ENCODE results near the gene C1QTNF6. TPM values are rescaled to one million over a fixed set of nuclear protein-coding genes. Genes with fewer than 3 reads are reported as not detected.

The C1QTNF6 gene
- total RNA-seq, 1 donor = 11.9 TPM

DNA sequence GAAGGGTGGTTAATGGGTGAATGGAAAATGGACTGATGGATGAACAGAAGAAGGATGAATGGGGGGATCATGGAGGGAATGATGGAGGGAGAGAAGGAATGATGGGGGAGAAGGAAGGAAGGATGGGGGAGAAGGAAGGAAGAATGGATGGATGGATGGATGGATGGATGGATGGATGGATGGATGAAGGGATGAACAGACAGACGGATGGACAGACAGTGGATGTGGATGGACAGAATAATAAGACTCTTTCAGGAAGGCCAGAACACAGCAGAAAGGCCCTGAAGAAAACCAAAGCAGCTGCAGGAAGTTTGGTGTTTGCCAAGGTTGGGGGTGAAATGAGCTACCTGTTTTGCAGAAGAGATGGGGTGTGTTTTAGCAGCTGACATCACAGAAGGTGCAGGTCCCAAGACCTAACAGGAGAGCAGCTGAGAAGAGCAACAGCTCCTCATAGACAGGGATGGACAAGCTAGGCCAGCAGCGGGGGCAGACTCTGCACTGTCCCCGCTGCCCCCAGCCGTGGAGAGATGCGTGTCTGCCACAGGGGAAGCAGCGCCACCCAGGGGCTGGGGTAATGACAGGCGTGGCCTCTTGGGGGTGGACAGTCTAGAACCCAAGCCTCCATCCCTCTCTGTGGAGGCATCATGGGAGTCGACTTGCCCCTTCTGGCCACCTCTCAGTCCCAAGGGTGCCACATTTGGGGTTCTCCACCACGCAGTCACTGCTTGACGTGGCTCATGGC is 17.9 kb downstream of the C1QTNF6 start:
- Histone ChIP-seq H3K27ac (ENCODE audit: low read depth, low read length) (no peak overlapping the region), H3K9me3 (ENCODE audit: low read depth, low read length) (no peaks in the 10 kb centered on the region), H3K4me1 (ENCODE audit: insufficient read depth, low read length) (no peaks in the 10 kb centered on the region), H4K20me1 (ENCODE audit: insufficient read depth, low read length) (no peaks in the 10 kb centered on the region), H2AFZ (ENCODE audit: low read length) (peak overlapping the region; percentile 70), H3K4me2 (ENCODE audit: insufficient read depth, low read length) (peak overlapping the region; percentile 20), H3K27me3 (ENCODE audit: insufficient read depth, low read length) (peaks cover 26% of the 10 kb centered on the region), H3K4me3 (ENCODE audit: insufficient read depth, low read length) (no peak overlapping the region), H3K79me2 (ENCODE audit: insufficient read depth, low read length) (no peaks in the 10 kb centered on the region), H3K36me3 (ENCODE audit: insufficient read depth, low read length) (no peaks in the 10 kb centered on the region)
- no peak for DNase-seq (ENCODE audit: insufficient read length, low spot score, missing footprints)
- TF ChIP-seq, protein P1, sequence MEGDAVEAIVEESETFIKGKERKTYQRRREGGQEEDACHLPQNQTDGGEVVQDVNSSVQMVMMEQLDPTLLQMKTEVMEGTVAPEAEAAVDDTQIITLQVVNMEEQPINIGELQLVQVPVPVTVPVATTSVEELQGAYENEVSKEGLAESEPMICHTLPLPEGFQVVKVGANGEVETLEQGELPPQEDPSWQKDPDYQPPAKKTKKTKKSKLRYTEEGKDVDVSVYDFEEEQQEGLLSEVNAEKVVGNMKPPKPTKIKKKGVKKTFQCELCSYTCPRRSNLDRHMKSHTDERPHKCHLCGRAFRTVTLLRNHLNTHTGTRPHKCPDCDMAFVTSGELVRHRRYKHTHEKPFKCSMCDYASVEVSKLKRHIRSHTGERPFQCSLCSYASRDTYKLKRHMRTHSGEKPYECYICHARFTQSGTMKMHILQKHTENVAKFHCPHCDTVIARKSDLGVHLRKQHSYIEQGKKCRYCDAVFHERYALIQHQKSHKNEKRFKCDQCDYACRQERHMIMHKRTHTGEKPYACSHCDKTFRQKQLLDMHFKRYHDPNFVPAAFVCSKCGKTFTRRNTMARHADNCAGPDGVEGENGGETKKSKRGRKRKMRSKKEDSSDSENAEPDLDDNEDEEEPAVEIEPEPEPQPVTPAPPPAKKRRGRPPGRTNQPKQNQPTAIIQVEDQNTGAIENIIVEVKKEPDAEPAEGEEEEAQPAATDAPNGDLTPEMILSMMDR (IDR thresholded peaks at IDR 0.05; ENCODE audit: extremely low read depth, low read depth, low read length) = no peak

DNA sequence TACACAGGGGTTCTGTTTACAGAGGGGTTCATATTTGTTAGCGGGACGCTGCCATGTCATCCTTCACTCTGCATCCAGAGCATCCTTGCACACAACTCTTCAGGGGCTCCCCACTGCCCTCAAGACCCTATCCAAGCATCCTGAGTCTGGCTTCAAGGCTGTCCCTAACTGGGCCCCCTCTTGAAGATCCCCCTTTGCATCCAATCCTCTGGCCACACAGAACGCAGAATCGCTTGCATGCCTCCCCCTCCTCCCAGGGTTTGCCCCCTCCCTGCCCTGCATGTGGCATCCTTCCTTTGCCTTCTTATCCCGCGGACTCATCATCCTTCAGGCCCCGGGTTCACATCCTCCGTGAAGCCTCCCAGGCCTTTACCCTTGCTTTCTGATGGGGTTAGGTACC is 18.6 kb downstream of the C1QTNF6 start:
- H3K4me1 ChIP-seq (ENCODE audit: insufficient read depth, low read length) = no peaks in the 10 kb centered on the region
- H3K36me3 ChIP-seq (ENCODE audit: insufficient read depth, low read length) = no peaks in the 10 kb centered on the region
- TF ChIP-seq, protein P1 (IDR thresholded peaks at IDR 0.05; ENCODE audit: extremely low read depth, low read depth, low read length) = no peak
- H4K20me1 ChIP-seq (ENCODE audit: insufficient read depth, low read length) = no peaks in the 10 kb centered on the region
- no peak overlapping the region for H3K27ac ChIP-seq (ENCODE audit: low read depth, low read length)
- no peaks in the 10 kb centered on the region for H3K79me2 ChIP-seq (ENCODE audit: insufficient read depth, low read length)
- no peak overlapping the region for H2AFZ ChIP-seq (ENCODE audit: low read length)
- H3K4me2 ChIP-seq (ENCODE audit: insufficient read depth, low read length) = no peak overlapping the region
- no peak overlapping the region for H3K4me3 ChIP-seq (ENCODE audit: insufficient read depth, low read length)
- H3K9me3 ChIP-seq (ENCODE audit: low read depth, low read length) = no peaks in the 10 kb centered on the region
- DNase-seq (ENCODE audit: insufficient read length, low spot score, missing footprints) = no peak
- H3K27me3 ChIP-seq (ENCODE audit: insufficient read depth, low read length) = peaks cover 25% of the 10 kb centered on the region

DNA sequence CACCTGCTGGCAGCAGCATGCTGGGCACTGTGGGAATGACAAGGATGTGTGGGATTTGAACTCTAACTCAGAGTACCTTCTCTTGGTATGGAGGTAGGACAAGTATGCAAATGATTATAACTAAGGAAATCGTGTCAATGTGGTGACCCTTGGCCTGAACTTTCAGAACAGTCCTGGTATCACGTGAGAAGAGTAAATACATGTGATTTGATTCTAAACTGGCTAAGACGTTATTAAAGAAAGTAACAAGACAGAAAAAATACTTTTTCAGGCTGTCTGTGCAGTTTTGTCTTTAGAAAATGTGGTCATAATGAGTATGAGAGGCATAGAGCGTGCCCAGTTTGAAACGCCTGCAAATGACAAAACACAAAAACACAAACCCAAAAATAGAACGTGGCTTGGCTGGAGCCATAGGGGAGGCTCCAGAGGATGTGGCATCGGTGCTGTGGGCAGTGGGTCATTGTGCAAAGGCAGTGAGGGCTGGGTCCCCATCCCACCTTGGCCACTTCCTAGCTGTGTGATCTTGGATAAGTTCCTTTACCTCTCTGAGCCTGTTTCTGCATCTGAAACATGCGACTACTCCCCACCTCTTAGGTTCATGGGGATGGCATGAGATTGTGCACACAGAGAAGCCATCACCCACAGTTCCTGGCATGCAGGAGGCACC is 19.9 kb downstream of the C1QTNF6 start:
- TF ChIP-seq, protein P1 (IDR thresholded peaks at IDR 0.05; ENCODE audit: extremely low read depth, low read depth, low read length) = no peak

More for the DNA sequence above, 19.9 kb downstream of the C1QTNF6 start:
- H3K36me3 ChIP-seq (ENCODE audit: insufficient read depth, low read length) = no peaks in the 10 kb centered on the region
- H3K27me3 ChIP-seq (ENCODE audit: insufficient read depth, low read length) = peaks cover 21% of the 10 kb centered on the region
- no peaks in the 10 kb centered on the region for H4K20me1 ChIP-seq (ENCODE audit: insufficient read depth, low read length)
- no peak overlapping the region for H2AFZ ChIP-seq (ENCODE audit: low read length)
- no peak overlapping the region for H3K4me2 ChIP-seq (ENCODE audit: insufficient read depth, low read length)
- no peaks in the 10 kb centered on the region for H3K79me2 ChIP-seq (ENCODE audit: insufficient read depth, low read length)
- H3K4me1 ChIP-seq (ENCODE audit: insufficient read depth, low read length) = no peaks in the 10 kb centered on the region
- H3K4me3 ChIP-seq (ENCODE audit: insufficient read depth, low read length) = no peak overlapping the region
- H3K9me3 ChIP-seq (ENCODE audit: low read depth, low read length) = no peaks in the 10 kb centered on the region
- DNase-seq (ENCODE audit: insufficient read length, low spot score, missing footprints) = no peak
- no peak overlapping the region for H3K27ac ChIP-seq (ENCODE audit: low read depth, low read length)
